NCI-H146 treated with DMSO at 0.1 percent for 48 hours (cell line): ENCODE measurements around the gene GATAD1.
A peak's percentile ranks its signal among the peaks of the same experiment; 100 is the strongest.
"Not testable (repeated sequence)": the region's sequence is repeated elsewhere in the genome, so short reads cannot be mapped to it uniquely, and the experiment has no call there.

Experiments used
- DNase-seq: peaks from one replicate; lab custom pipeline; 2025; ENCODE audit not compliant: unreplicated experiment; lab: John Stamatoyannopoulos, UW

The GATAD1 gene

DNA sequence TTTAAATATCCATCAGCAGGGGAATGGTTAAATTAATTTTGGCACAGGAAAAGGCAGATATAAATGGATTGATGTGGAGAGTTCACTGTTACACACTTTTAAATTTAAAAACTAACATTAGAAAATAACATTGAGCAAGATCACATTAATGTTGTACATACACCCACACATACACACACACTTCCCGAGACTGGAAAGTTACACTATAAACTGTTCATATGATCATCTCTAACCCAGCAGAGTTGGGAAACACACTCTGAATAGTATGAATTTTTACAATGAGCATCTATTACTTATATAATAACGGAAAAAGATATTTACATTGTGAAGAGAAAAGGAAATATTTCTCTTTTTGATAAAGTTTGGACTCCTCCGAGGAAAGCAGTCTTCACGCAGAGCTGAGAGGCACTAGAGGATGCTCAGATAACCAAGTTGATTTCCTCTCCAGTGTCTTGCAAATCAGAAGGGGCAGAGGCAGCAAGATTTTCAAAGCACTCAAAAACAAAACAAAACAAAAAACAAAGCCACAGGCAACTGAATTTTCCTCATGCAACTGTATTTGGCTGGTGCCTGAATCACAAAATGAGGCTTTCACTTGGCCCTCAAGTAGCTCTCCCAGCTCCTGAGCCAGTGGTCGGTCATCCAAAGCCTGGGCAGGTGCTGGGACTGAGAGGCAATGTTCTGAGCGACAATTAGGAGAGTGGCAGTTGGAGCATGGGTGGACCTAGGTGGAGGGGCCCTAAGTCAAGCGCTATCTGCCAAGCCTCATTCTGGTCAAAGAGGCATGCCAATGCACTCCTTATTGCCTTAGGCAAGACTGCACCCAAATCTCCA is 10.5 kb upstream of the GATAD1 start:
- DNase-seq, result no peak

- DNase-seq, result no peak
Measured at GRCh38 chr7:92437956-92438491, 9.3 kb upstream of the GATAD1 start.

- not testable (repeated sequence) for DNase-seq
Measured at GRCh38 chr7:92442720-92443119, 4.6 kb upstream of the GATAD1 start.

DNA sequence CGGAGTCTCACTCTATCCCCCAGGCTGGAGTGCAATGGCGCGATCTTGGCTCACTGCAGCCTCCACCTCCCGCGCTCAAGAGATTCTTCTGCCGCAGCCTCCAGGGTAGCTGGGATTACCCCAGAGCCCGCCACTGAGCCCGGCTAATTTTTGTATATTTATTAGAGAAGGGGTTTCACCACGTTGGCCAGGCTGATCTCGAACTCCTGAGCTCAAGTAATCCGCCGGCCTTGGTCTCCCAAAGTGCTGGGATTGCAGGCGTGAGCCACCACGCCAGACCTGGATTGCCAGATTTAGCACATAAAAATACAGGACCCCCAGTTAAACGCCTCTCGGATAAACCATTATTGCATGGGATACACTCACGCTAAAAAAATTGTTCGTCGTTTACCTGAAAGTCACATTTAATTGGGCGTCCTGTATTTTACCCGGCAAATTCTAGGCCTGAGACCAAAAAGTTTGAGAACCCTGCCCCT is 375 bp upstream of the GATAD1 start:
- no peak for DNase-seq

- DNase-seq, result peak; percentile 72
Measured at GRCh38 chr7:92448205-92448747, 994 bp downstream of the GATAD1 start.

- DNase-seq, result no peak
Measured at GRCh38 chr7:92451645-92452044, 4.4 kb downstream of the GATAD1 start.

- no peak for DNase-seq
Measured at GRCh38 chr7:92456236-92456635, 9.0 kb downstream of the GATAD1 start.

GRCh38 chr7:92460109-92460508 is 12.8 kb downstream of the GATAD1 start:
- DNase-seq, result no peak

DNA sequence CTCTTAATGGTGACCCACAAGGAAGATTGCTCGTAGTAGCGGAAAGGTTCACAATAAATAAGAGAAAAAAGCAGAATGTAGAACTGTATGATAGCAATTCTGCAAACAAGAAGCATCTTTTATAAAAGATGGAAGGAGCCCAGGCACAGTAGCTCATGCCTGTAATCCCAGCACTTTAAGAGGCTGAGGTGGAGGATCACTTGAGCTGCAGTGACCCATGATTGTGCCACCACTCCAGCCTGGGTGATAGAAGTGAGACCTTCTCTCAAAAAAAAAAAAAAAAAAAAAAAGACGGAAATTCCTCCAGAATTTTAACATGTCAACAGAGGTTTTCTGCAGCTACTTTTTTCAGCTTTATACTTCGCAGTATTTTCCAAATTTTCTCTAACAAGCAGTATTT is 13.2 kb downstream of the GATAD1 start:
- DNase-seq, result no peak

DNA sequence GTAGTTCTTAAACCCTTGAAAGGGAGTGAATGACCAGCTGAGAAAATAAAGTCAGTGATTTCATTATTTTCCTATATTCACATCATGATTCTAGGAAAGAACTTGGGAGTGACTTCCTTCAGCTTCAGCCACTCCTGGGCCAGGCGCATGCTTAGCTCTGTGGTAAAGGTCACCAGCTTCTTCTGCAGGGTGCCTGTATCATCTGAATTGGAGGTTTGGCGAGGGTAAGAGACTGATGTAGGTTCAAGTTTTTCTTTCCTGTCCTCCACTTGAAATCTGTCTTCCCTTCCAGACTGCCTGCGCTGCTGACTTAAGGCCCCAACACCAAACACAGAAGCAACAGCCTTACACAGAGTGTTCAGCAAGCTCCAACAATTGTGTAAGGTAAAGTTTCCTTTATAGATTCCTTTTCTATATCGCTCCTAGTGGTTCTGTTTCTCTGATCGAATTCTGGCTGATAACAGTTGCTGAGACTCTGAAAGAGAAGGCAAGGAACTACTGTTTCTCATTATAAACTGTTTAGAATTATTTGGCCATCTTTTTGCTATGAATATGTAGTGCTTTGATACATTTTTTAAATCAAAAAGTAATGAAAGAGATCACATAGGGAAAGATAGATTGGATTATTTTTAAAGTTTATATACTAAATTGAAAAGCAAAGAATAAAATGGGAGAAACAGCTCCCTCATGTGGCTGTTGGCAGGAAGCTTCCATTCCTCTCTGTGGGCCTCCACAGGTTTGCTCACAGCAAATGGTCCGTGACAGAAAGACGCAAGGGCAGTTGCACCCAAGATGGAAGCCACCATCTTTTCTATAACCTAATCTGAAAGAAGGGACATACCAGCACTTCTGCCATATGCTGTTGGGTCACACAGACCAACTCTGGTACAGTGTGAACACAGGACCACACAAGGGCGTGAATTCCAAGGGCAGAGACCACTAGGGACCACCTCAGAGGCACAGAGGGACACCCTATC is 14.0 kb downstream of the GATAD1 start:
- peak; percentile 28 for DNase-seq

- no peak for DNase-seq
Measured at GRCh38 chr7:92462560-92462959, 15.3 kb downstream of the GATAD1 start.

- DNase-seq, result no peak
Measured at GRCh38 chr7:92464515-92464914, 17.2 kb downstream of the GATAD1 start.

DNA sequence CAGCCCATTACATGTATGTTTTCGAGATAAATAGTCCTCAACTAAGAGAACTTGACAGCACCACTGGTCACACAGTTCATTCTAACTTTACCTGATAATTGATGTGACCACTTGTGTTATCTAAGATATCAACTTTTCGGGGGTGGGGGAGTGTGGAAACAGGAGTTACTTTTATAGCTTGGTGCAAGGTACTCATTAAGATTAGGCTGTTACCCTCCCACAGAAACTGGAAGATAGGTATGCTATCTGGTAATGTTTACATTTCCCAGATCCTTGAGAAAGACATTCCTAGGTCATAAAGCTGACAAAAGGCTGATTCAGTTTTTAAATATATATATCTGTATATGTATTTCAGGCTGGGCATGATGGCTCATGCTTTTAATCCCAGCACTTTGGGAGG is 19.4 kb downstream of the GATAD1 start:
- no peak for DNase-seq

- DNase-seq, result not testable (repeated sequence)
Measured at GRCh38 chr7:92468589-92468988, 21.3 kb downstream of the GATAD1 start.

DNA sequence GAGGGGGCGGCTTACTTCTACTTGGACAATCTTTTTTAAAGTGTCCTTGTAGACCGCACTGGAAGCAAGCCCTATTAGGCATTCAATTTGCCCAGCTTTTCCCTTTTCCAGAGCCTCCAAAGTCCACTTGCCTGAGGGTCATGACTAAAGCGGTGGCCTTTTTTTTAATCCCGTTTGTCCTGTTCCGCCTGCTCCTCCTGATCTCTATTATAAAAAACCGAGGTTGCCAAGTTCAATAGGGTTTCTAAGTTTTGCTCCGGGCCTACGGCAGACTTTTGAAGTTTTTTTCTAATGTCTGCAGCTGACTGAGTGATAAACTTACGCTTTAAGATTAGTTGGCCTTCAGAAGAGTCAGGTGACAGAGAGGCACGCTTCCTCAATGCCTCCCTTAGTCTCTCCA is 26.7 kb downstream of the GATAD1 start:
- not testable (repeated sequence) for DNase-seq

DNA sequence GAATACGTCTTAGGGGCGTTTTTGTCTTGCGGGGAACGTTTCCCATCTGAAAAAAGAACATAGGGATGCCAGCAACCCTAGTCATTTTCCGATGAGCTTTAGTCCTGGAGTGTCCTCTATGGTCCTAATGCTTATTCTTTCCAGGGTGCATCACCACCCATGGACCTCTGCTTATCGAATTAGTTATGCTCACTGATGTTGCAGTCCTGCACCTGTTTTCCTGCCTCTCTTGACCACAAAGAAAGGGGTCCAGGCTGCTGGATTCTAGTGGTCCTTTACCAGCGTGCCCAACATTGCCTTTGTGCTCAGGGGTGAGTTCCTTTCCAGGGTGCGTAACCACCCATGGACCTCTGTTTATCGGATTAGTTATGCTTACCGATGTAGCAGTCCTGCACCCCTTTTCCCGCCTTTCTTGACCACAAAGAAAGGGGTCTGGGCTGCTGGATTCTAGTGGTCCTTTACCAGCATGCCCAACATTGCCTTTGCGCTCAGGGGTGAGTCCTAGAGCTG is 28.0 kb downstream of the GATAD1 start:
- DNase-seq, result not testable (repeated sequence)

DNA sequence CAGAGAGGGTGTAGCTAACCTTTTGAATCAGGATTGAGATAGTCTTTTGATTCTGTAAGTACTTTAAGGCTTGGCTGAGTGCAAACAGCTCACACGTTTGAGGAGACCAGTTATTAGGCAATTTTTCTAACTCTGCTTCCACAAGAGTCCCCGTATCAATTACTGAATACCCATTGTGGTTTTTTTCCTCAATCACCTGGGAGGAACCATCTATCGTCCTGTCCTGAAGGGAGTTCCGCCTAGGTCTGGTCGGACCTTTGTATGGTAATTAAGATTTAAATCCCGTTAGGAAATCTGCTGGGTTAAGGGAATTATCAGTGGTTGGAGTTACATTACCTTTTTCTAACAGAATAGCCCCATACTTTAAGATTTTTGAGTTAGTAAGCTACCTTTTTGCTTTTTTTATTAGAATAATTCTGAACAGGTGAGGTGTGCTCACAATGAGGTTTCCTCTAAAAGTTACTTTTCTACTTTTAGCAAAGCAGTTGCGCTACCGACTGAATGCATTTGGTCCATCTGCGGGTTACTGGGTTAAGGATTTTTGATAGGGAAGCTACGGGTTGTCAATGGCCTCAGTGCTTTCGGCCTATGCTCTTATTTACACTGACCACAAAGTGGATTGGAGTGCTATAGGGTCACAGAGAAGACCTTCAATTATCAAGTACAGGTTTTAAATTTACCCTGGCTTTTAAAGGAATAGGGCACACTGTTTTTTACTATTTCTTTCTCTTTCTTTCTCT is 28.7 kb downstream of the GATAD1 start:
- DNase-seq, result not testable (repeated sequence)

DNA sequence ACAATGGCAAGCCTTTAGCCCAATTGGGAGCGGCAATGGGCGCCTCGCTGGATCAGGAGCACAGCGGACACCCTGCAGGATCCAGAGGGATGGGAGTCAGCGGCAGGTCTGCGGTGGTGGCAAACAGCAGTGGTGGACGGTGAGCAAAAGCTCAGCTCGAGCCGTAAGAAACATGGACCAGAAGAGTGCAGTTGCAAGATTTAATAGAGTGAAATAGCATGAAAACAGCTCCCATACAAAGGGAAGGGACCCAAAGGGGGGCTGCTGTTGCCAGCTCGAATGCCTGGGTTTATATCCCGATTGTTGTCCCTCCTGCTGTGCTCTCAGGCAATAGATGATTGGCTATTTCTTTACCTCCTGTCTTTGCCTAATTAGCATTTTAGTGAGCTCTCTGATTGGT is 30.4 kb downstream of the GATAD1 start, which contains the start of gene ERVW-1:
Gene ERVW-1 (minus strand): TSS at position 266 of the 400 bp plus-strand sequence. CDS start 7,565 bp downstream, outside the sequence.
- DNase-seq, result not testable (repeated sequence)

DNA sequence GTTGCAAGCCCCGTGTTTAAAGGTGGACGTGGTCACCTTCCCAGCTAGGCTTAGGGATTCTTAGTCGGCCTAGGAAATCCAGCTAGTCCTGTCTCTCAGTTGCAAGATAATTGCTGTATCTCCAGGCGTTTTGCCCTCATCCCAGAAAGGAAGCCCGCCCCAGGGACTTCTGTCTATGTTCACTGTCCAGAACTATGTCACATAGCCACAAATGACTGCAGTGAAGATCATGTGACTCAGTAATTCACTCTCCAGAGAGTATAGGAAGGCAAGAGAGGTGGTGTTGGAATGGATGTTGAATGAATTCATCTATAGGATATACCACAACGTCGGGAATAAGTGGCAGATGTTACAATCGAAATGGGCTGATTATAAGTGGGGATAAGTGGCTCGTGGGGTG is 30.8 kb downstream of the GATAD1 start:
- no peak for DNase-seq

DNA sequence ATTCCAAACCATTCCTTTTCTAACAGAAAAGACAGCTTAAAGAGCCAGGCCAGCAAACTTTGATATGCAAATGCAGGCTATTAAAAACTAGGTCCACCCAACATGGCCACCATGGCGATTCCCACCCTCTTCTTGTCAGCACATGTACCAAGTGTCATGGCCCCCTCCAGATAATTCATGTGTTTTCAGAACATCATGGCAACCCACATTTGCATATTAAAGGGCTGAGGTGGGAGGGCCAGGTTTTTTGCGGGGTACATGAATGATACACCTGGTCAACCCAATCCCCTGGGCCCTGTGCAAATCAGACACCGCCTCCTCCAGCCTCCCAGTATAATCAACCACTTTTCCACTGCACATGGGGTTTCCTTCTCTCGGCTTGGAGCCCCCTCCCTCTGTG is 31.4 kb downstream of the GATAD1 start:
- DNase-seq, result no peak
